Panc1 (cell line): ENCODE results near the gene GPX1.

ENCODE experiments used
- CTCF ChIP-seq: fragments of 450-650 bp; IDR thresholded peaks from 2 replicates; pipeline ENCODE4 v1.5.1; 2017; ENCODE audit warnings: mild to moderate bottlenecking
- POLR2AphosphoS5 ChIP-seq: IDR thresholded peaks from 2 replicates; pipeline ENCODE4 v1.6.1; 2012; ENCODE audit warnings: mild to moderate bottlenecking, low read depth, low read length, moderate library complexity
- SIN3A ChIP-seq: IDR thresholded peaks from 2 replicates; pipeline ENCODE4 v1.6.1; 2012; ENCODE audit warnings: low read depth, mild to moderate bottlenecking, low read length, moderate library complexity, borderline replicate concordance; ENCODE audit not compliant: insufficient read depth
- TCF7L2 ChIP-seq: IDR thresholded peaks from 2 replicates; pipeline ENCODE4 v1.6.1; 2011; ENCODE audit warnings: mild to moderate bottlenecking, low read depth, low read length, inconsistent platforms

- no peak for TF ChIP-seq CTCF
- no peak for TF ChIP-seq SIN3A
- TF ChIP-seq TCF7L2, result no peak
- no peak for TF ChIP-seq POLR2AphosphoS5
Measured at GRCh38 chr3:49329186-49329585, 29.0 kb downstream of the GPX1 start.
